Neural cell (in vitro differentiated cells): ENCODE data around the gene SKOR1.

Experiments used
- MXI1 ChIP-seq: fragments of 450-650 bp; conservative IDR thresholded peaks from 2 replicates; pipeline ENCODE4 v1.6.1; 2014; ENCODE audit warnings: antibody characterized with exemption, mild to moderate bottlenecking; ENCODE audit not compliant: poor library complexity, severe bottlenecking
- TF ChIP-seq, protein P1 (sequence below): fragments of 450-650 bp; IDR thresholded peaks from 2 replicates; pipeline ENCODE4 v1.5.1; 2014; ENCODE audit warnings: antibody characterized with exemption, mild to moderate bottlenecking, moderate library complexity; ENCODE audit not compliant: poor library complexity, severe bottlenecking

DNA sequence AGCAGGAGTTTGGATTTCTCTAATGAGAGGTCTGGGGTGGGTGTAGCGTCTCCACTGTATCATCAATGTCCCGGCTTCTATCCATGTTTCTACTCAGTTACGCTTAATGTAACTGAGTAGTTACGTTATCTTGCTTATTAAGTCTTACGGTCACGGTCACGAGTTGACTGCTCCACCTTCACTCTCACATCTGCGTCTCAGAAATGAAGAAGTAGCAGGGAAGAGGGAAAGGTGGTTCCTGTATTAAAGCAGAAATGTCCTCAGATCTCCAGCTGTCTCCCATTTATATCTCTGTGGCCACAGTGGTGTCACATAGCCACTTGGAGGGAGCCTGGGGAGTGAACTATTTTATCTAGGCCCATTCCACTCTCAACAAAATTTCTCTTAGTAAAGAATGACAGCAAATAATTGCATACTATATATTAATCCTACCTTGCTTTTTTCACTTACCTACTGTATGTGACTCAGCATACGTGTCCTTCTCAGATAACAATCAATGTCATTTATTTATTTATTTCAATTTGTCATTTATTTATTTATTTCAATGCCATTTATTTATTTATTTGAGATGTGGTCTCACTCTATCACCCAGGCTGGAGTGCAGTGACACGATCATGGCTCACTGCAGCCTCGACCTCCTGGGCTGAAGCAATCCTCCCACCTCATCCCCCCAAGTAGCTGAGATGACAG is 54.3 kb downstream of the SKOR1 start:
- TF ChIP-seq, protein P1, sequence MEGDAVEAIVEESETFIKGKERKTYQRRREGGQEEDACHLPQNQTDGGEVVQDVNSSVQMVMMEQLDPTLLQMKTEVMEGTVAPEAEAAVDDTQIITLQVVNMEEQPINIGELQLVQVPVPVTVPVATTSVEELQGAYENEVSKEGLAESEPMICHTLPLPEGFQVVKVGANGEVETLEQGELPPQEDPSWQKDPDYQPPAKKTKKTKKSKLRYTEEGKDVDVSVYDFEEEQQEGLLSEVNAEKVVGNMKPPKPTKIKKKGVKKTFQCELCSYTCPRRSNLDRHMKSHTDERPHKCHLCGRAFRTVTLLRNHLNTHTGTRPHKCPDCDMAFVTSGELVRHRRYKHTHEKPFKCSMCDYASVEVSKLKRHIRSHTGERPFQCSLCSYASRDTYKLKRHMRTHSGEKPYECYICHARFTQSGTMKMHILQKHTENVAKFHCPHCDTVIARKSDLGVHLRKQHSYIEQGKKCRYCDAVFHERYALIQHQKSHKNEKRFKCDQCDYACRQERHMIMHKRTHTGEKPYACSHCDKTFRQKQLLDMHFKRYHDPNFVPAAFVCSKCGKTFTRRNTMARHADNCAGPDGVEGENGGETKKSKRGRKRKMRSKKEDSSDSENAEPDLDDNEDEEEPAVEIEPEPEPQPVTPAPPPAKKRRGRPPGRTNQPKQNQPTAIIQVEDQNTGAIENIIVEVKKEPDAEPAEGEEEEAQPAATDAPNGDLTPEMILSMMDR, result no peak
- TF ChIP-seq MXI1, result no peak
